ENCODE results near the gene RNASEH2B. TPM values are rescaled to one million over a fixed set of nuclear protein-coding genes. Genes with fewer than 3 reads are reported as not detected.

The RNASEH2B gene
- total and polyA plus RNA-seq, 2 of the 8 experiments (the other 6 are each of a cell fraction or from before 2014, with no cell fraction given), result 19.3 to 43.9 TPM

- no peaks in the 10 kb centered on the region for H4K20me1 ChIP-seq (replicated peaks in 1 of 2; ENCODE audit: control insufficient read depth in 1 of 2, insufficient read depth in 2 of 2, low read length in 2 of 2)
- no peaks in the 10 kb centered on the region for H3K9me3 ChIP-seq (ENCODE audit: insufficient read depth in 2 of 2, low read depth in 1 of 2, low read length in 1 of 2)
- no peaks in the 10 kb centered on the region for H3K79me1 ChIP-seq (ENCODE audit: low read depth, low read length)
- H3K4ac ChIP-seq (replicated peaks; ENCODE audit: insufficient read length, low read depth, low read length), result no peak overlapping the region
- 0 out of 2 replicates have a peak overlapping the region, but pooled peaks have one; percentile 19 for H2AFZ ChIP-seq (ENCODE audit: low read length)
- no peaks in the 10 kb centered on the region for H3K23me2 ChIP-seq (ENCODE audit: low read depth, low read length)
- DNase-seq (ENCODE audit: low read depth in 1 of 2, low spot score in 2 of 2) (no peak), FAIRE-seq (no peak)
- no peak overlapping the region for H3K56ac ChIP-seq (replicated peaks; ENCODE audit: insufficient read length, low read depth, low read length)
- no peaks in the 10 kb centered on the region for H3K79me2 ChIP-seq (ENCODE audit: control insufficient read depth in 1 of 2, insufficient read depth in 2 of 2, low read length in 2 of 2)
- peak overlapping the region in 1 of 2 experiments; percentile 15; a peak in 1 of 4 replicates for H3K4me2 ChIP-seq (ENCODE audit: insufficient read depth in 1 of 2, low read depth in 2 of 2, low read length in 2 of 2)
- ChIA-PET POLR2A (ENCODE audit: partially characterized antibody) (no interaction called here), CTCF (ENCODE audit: partially characterized antibody) (interaction anchor here (0.6 to 1.3 kb wide), 3 partner anchors 15 to 1043 kb away, joined by 3 to 6 read pairs (median 3); no protein-coding TSS in a partner anchor)
- no peak overlapping the region for H3K14ac ChIP-seq (ENCODE audit: insufficient read length)
- H3K23ac ChIP-seq (ENCODE audit: insufficient read length), result no peak overlapping the region
- H2AK5ac ChIP-seq (ENCODE audit: low read depth, low read length), result no peak overlapping the region
- no peaks in the 10 kb centered on the region; a peak in 1 of 7 replicates for H3K27me3 ChIP-seq (replicated peaks in 1 of 4; ENCODE audit: control insufficient read depth in 3 of 4, extremely low read depth in 1 of 4, insufficient read depth in 3 of 4, low read length in 3 of 4)
- H3K9ac ChIP-seq (replicated peaks in 1 of 4; ENCODE audit: extremely low read depth in 1 of 4, low read depth in 3 of 4, low read length in 3 of 4), result no peak overlapping the region; a peak in 1 of 7 replicates
- no peak overlapping the region for H4K91ac ChIP-seq (replicated peaks; ENCODE audit: insufficient read length, low read length)
- no peak overlapping the region for H3K18ac ChIP-seq (ENCODE audit: extremely low read depth, low read length)
- no peak overlapping the region for H4K8ac ChIP-seq (ENCODE audit: extremely low read depth, insufficient read depth, low read length)
- no peak overlapping the region for H2BK120ac ChIP-seq (replicated peaks; ENCODE audit: low read depth, low read length)
- no peak overlapping the region for H4K5ac ChIP-seq (ENCODE audit: insufficient read length, low read depth, low read length)
- no peak overlapping the region; the same call in 1 of the 2 replicates for H2BK20ac ChIP-seq (ENCODE audit: low read length)
- no peaks in the 10 kb centered on the region for H3K36me3 ChIP-seq (ENCODE audit: control insufficient read depth in 2 of 4, insufficient read depth in 4 of 4, low read length in 3 of 4)
- H2BK12ac ChIP-seq (ENCODE audit: low read depth, low read length), result no peak overlapping the region
- peak; percentile 5 for TF ChIP-seq KDM4A (IDR thresholded peaks at IDR 0.05; ENCODE audit: low read depth, low read length, severe bottlenecking)
- TF ChIP-seq CREB1 (IDR thresholded peaks at IDR 0.05), result no peak
- TF ChIP-seq POLR2A (IDR thresholded peaks at IDR 0.05; ENCODE audit: control extremely low read depth in 1 of 2, low read depth in 2 of 2, low read length in 2 of 2), result no peak
- no peak for TF ChIP-seq RFX5 (IDR thresholded peaks at IDR 0.05; ENCODE audit: borderline replicate concordance, low read depth, low read length)
- no peak overlapping the region for H3K4me3 ChIP-seq (ENCODE audit: extremely low read depth in 1 of 4, insufficient read depth in 2 of 4, low read depth in 3 of 4, low read length in 4 of 4)
- H2BK15ac ChIP-seq (ENCODE audit: low read length), result no peak overlapping the region
- WGBS, 2 experiments (ENCODE audit: extremely low coverage in 1 of 2, insufficient coverage in 1 of 2, insufficient read length in 1 of 2, insufficient replicate concordance in 2 of 2, low coverage in 1 of 2, low lambda C conversion rate in 2 of 2, missing lambda C conversion rate in 1 of 2), result 89% methylated on average over 18 of the region's 18 CpGs; no CpG with 5 or more reads in 1 of the 2 experiments
- H2BK5ac ChIP-seq (ENCODE audit: low read depth, low read length), result peak overlapping the region; percentile 18; the same call in 1 of the 2 replicates
- peaks cover 6 to 14% (median 10%) of the 10 kb centered on the region in 4 experiments; a peak in 6 of 7 replicates for H3K4me1 ChIP-seq (replicated peaks in 1 of 4; ENCODE audit: control insufficient read depth in 3 of 4, insufficient read depth in 4 of 4, low read length in 3 of 4)
- no peak overlapping the region for H3K27ac ChIP-seq (ENCODE audit: low read depth, low read length)
These were observed 94.7 kb downstream of the RNASEH2B start for GRCh38 chr13:51004111-51004865.

All from H1 (cell line).